Small intestine (tissue), 7 donors: ENCODE measurements around the gene TBC1D16. TPM values are rescaled to one million over a fixed set of nuclear protein-coding genes. Genes with fewer than 3 reads are reported as not detected.

Experiments
- DNase-seq, 2 donors: peaks; one replicate each; pipeline versions ENCODE4 v3.0.0 to v3.0.0-alpha.2; 2013
- FAIRE-seq: peaks from 2 replicates; lab custom pipeline; 2012; peaks lifted over from hg19 to GRCh38; lab: Jason Lieb, UNC
- H3K27ac ChIP-seq, 3 donors: one replicate each; pipeline ENCODE4 v1.5.1; 2013; ENCODE audit warnings: low read length in 2 of 3, mild to moderate bottlenecking in 2 of 3, control low read depth in 1 of 3, inconsistent platforms in 1 of 3, low read depth in 1 of 3, moderate library complexity in 1 of 3
- H3K27me3 ChIP-seq, 3 donors: one replicate each; pipeline ENCODE4 v1.6.1; 2013; ENCODE audit warnings: low read length in 3 of 3, inconsistent platforms in 1 of 3; ENCODE audit not compliant: control insufficient read depth in 3 of 3, insufficient read depth in 3 of 3
- H3K36me3 ChIP-seq, 3 donors: one replicate each; pipeline ENCODE4 v1.6.1; 2013; ENCODE audit warnings: low read length in 3 of 3, inconsistent platforms in 1 of 3, low read depth in 1 of 3, mild to moderate bottlenecking in 1 of 3, moderate library complexity in 1 of 3; ENCODE audit not compliant: control insufficient read depth in 3 of 3, insufficient read depth in 2 of 3
- H3K4me1 ChIP-seq, 3 donors: one replicate each; pipeline ENCODE4 v1.6.1; 2013; ENCODE audit warnings: low read length in 2 of 3, inconsistent platforms in 1 of 3, low read depth in 1 of 3, mild to moderate bottlenecking in 1 of 3, moderate library complexity in 1 of 3; ENCODE audit not compliant: control insufficient read depth in 3 of 3, insufficient read depth in 2 of 3
- H3K4me3 ChIP-seq, 3 donors: one replicate each; pipeline ENCODE4 v1.5.1; 2013; ENCODE audit warnings: low read length in 3 of 3, control low read depth in 1 of 3, inconsistent platforms in 1 of 3, low read depth in 1 of 3, mild to moderate bottlenecking in 1 of 3, moderate library complexity in 1 of 3
- H3K9me3 ChIP-seq, 2 donors: one replicate each; pipeline ENCODE4 v1.6.1; 2013; ENCODE audit warnings: low read depth in 1 of 2, low read length in 1 of 2; ENCODE audit not compliant: control insufficient read depth in 2 of 2, insufficient read depth in 1 of 2
- WGBS, 3 donors: extraction: QIAGEN DNeasy Blood & Tissue Kit; methylation state at CpG; one replicate each; pipeline ENCODE4 v1.1.7; 2013; 5-methylcytosine and 5-hydroxymethylcytosine counted together
- polyA plus RNA-seq, 4 donors: library from polyadenylated mRNA; stranded (reverse) in 3 of 4; unstranded in 1 of 4; fragments of 200-250 nt in 3 of 4; fragments of 120-200 nt in 1 of 4; gene quantifications; one replicate each; pipeline versions ENCODE4 v1.2.1 to v1.2.3, GENCODE V29; 2013
- donor health status: healthy with polysubstance abuse.
- donor health status: control.
- donor health status: control.
- donor health status: Bipolar disorder and iron deficiency.
- donor health status: healthy.

TBC1D16 gene
- polyA plus RNA-seq, 4 donors: 1.6 to 30.6 (median 15.2) TPM

DNA sequence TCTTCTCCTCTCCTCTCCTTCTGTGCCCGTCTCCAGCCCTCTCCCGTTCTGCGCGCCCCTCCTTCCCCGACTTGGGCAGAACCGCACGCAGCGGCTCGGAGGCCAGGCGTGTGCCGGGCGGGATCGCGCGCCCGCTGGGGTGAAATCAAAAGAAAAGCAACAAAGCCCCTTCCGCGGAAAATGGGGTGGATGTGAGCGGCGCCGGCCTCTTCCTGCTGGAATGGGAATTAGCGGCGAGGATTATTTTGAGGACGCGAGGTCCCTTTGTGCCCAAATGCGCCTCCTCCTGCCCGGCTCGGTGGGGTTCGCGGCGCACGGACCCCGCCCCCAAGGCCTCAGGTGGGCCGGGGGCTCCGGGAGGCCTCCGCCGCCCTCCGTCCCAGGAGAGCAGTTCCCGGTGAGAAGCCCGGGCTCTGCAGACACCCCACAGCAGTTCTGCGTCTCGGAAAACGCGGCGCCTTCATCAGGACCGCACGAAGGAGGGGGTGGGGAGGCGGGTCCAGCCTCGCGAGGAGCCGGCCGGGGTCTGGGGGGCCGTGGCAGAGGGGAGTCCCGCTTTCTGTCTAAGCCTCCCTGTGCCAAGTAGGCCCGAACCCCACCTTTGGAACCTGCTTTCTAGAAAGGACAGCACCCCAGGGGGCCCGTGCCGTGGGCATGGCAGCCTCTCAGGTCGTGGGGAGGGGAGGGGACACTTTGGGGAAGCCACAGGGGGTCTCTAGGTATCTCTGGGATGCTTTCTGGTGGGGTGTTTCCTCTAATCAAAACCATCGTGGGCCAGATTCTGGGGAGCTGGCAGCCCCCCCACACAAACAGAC lies 105.4 kb downstream of the TBC1D16 start:
- no peaks in the 10 kb centered on the region for H3K9me3 ChIP-seq
- peak overlapping the region in 2 of 3 donors; percentile 24 to 67 for H3K4me3 ChIP-seq
- DNase-seq: peak in 1 of 2 donors; percentile 61
- WGBS, 3 donors: 1 to 3% (median 2%) methylated on average over 43 to 59 of the region's 59 CpGs
- peaks cover 6 to 86% (median 8%) of the 10 kb centered on the region in 3 donors for H3K4me1 ChIP-seq
- H3K27ac ChIP-seq: peak overlapping the region in 1 of 3 donors; percentile 88
- H3K36me3 ChIP-seq: no peaks in the 10 kb centered on the region
- FAIRE-seq: no peak
- peaks cover 0 to 10% (median 7%) of the 10 kb centered on the region in 3 donors for H3K27me3 ChIP-seq

DNA sequence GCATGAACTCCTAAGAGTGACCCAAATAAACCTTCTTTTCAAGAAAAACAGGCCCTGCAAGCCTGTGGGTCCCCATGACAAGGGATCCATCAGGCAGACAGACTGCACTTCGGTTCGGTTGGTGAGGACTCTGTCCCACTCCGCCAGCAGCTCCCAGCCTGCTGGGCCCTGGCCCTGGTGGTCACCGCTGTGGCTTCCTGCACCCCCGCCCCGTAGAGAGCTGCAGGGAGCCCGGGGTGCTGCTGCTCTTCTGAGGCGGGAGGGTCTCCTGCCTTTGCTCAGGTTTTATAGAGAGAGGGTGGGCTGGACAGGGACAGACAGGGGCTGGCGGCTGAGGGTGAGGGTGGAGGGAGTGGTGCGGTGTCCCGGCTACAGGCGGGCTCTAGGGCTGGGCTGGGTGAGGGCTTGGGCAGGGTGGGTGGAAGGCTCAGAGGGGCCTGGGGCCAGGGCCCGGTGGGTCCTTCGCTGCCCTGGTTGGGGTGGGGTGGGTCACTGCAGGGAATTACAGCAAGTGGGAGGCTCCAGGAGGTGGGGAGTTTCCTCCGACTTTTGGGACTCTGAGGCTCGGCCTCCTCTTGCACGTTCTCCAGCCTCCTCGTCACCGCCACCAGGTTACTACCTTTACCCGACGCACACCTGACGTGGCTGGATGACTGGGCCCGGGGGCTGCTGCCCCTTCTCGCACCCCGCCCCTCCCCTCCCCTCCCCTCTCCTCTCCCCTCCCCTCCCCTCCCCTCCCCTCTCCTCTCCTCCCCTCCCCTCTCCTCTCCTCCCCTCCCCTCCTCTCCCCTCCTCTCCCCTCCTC lies 106.2 kb downstream of the TBC1D16 start:
- DNase-seq (peak in 1 of 2 donors; percentile 69), FAIRE-seq (no peak)
- peak overlapping the region in 1 of 3 donors; percentile 67 for H3K4me3 ChIP-seq
- peaks cover 0 to 10% (median 7%) of the 10 kb centered on the region in 3 donors for H3K27me3 ChIP-seq
- H3K27ac ChIP-seq: peak overlapping the region in 1 of 3 donors; percentile 95
- H3K9me3 ChIP-seq: no peaks in the 10 kb centered on the region
- H3K36me3 ChIP-seq: no peaks in the 10 kb centered on the region
- WGBS, 3 donors: 62 to 63% (median 63%) methylated on average over 23 to 25 of the region's 25 CpGs
- H3K4me1 ChIP-seq: peaks cover 6 to 86% (median 11%) of the 10 kb centered on the region in 3 donors

DNA sequence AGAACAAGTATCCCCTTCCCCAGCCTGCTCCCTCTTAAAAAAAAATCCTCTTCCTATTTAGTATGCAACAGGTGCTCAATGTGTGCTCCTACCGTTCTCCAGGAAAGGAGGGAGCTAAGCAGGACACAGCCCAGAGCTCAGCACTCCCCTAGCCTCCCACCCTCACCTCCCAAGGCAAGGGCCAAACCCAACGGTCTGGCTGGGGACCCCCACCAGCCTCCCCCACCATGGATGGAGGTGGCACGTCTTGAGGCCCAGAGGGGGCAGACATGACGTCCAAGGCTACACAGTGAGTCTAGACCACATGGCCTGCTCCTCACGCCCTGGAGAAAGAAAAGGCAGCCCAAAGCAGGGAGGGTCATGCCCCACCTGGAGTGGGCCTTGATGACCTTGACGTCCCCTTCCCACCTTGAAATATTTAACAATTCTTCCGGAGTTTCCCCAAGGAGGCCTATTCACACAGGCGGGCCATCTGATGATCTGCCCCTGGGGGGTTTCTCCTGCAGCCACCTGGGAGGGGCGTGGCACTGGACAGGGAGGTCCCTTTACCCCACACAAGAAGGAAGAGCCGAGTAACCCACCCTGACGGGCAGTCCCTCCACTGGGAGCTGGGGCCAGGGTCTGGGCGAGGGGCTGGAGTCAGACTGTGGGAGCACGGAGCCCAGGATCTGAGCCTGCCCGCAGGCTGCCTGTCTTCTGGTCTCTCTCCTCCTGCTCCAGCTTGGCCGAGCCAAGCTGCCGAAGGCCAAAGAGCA lies 107.0 kb downstream of the TBC1D16 start:
- Histone ChIP-seq H3K27me3 (peaks cover 0 to 10% (median 7%) of the 10 kb centered on the region in 3 donors), H3K4me1 (peaks cover 6 to 87% (median 10%) of the 10 kb centered on the region in 3 donors), H3K9me3 (no peaks in the 10 kb centered on the region), H3K4me3 (no peak overlapping the region), H3K27ac (peak overlapping the region in 1 of 3 donors; percentile 95), H3K36me3 (no peaks in the 10 kb centered on the region)
- FAIRE-seq (no peak), DNase-seq (peak in 1 of 2 donors; percentile 37)
- whole genome bisulfite sequencing, 3 donors: 77 to 84% (median 81%) methylated on average over 16 of the region's 16 CpGs

DNA sequence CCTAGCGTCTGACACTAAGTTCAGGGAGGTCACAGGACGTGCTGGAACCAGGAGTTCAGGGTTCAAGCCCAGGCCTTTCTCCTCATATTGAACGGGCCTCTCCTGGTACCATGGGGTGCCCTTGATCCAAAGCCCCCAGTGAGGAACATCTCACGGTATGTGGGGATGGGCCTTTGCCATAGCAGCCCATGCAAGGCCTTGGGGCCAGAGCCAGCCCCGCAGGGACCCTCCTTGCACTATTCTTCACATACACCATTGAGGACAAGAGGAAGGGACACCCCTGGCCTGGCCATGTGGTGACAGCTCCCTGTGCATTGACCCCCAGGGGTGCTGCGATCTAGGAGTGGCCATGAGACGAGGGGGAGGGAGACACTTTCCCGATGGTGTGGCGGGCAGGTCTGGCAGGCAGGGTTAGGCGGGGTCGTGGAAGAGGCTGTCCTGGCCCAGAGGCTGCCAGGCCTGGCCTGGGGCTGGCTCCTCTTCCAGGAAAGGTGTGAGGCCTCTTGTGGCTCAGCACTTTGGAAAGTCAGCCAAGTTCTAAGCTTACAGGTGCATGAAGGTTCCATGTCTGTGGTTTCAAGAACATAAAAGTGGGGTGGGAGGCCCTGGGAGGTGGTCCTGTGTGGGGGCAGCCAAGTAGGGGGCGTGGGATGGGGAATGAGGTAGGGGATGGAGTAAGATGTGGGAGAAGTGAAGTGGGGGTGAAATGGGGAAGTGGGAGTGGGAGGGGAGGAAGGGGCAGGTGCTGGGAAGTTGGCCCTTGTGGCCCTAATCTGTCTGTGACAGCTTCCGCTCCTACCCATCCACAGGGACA lies 107.8 kb downstream of the TBC1D16 start:
- Histone ChIP-seq H3K9me3 (no peaks in the 10 kb centered on the region), H3K27ac (peak overlapping the region in 1 of 3 donors; percentile 95), H3K4me3 (no peak overlapping the region), H3K36me3 (no peaks in the 10 kb centered on the region), H3K27me3 (peaks cover 0 to 10% (median 7%) of the 10 kb centered on the region in 3 donors), H3K4me1 (peaks cover 6 to 86% (median 7%) of the 10 kb centered on the region in 3 donors)
- peak in 1 of 2 donors; percentile 36 for DNase-seq
- no peak for FAIRE-seq
- WGBS, 3 donors: 49 to 66% (median 49%) methylated on average over 13 of the region's 13 CpGs

DNA sequence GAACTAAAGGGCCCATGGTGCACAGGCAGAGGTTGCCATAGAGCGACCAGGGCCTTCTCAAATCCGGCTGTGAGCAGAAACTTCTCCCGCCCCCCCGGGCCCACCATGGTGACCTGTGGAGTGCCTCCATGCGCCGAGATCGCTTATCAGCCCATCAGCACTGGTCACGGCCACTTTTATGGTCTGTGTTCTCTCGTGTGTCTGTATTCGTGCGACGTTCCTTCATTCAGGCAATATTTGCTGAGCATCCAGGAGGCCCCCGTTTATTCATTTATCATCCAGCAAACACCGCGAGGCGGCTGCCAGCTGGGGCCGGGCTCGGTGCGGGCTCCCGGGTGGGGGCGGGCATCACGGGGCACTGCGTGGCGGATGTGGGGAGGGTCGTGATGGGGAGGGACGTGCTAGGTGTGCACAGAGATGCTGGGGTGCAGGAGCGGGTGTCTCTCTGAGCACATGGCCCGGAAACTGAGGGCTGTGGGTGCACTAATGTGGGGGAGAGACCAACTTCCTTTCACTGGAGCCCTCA lies 108.5 kb downstream of the TBC1D16 start:
- WGBS, 3 donors: 22 to 62% (median 31%) methylated on average over 26 to 28 of the region's 28 CpGs
- peak overlapping the region in 2 of 3 donors; percentile 50 to 95 for H3K27ac ChIP-seq
- H3K36me3 ChIP-seq: no peaks in the 10 kb centered on the region
- no peak overlapping the region for H3K4me3 ChIP-seq
- peaks cover 0 to 10% (median 7%) of the 10 kb centered on the region in 3 donors for H3K27me3 ChIP-seq
- FAIRE-seq (no peak), DNase-seq (peak in 1 of 2 donors; percentile 84)
- H3K9me3 ChIP-seq: no peaks in the 10 kb centered on the region
- peaks cover 7 to 86% (median 8%) of the 10 kb centered on the region in 3 donors for H3K4me1 ChIP-seq

DNA sequence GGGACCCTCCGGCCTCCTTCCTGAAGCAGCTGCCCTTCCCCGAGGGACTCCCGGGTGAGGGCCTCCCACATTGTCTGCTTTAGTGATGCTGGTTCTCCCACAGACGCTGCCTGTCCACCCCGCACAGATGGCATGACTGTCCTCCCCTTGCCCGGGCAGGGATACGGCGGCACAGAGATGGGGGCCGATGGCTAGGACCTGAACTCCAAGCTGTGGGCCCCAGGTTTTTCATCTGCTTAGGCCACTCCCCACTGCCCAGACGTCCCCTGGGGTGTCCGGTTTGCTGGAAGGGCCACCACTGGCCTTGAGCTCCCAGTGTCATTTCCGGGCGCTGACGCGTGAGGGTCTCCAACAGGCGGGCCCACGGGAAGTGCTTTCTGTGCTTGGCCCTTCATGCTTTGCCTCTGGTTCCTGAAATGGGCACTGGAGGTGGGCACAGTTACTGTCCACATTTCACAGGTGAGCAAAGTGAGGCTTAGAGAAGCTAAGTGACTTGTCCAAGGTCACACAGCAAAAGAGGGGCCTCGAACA lies 109.0 kb downstream of the TBC1D16 start:
- DNase-seq (no peak), FAIRE-seq (no peak)
- H3K27ac ChIP-seq: peak overlapping the region; percentile 8 to 95 (median 61)
- no peak overlapping the region for H3K4me3 ChIP-seq
- no peaks in the 10 kb centered on the region for H3K36me3 ChIP-seq
- 46 to 72% (median 59%) methylated on average over 18 of the region's 18 CpGs for WGBS, 3 donors
- H3K4me1 ChIP-seq: peaks cover 4 to 86% (median 8%) of the 10 kb centered on the region in 3 donors
- H3K27me3 ChIP-seq: peaks cover 0 to 10% (median 7%) of the 10 kb centered on the region in 3 donors
- H3K9me3 ChIP-seq: no peaks in the 10 kb centered on the region

DNA sequence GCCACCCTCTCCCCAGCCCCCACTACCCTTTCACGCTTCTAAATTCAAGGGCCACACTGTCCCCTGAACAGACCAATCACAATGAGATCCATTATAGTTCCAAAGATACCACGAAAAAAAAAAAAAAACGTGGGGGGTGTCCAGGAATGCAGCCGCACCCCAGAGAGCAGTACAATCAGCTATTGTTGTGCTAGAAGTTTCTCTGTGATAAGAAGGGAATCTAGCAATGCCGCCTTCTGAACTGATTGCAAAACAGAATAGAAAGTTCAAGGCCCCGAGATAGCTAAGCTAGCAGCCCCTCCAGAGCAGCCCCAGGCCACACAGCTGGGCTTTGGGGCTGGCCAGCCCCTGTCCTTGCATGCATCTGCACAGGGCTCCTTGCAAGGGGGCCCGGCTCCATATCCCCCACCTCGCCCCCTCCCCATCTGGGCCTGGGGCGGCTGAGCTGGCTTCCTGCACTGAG lies 109.5 kb downstream of the TBC1D16 start:
- WGBS, 3 donors: 9 to 48% (median 35%) methylated on average over 9 of the region's 9 CpGs

More for the DNA sequence above, 109.5 kb downstream of the TBC1D16 start:
- Histone ChIP-seq H3K27ac (peak overlapping the region; percentile 8 to 95 (median 95)), H3K9me3 (no peaks in the 10 kb centered on the region), H3K4me3 (no peak overlapping the region), H3K27me3 (peaks cover 0 to 10% (median 7%) of the 10 kb centered on the region in 3 donors), H3K36me3 (no peaks in the 10 kb centered on the region), H3K4me1 (peaks cover 3 to 86% (median 6%) of the 10 kb centered on the region in 3 donors)
- FAIRE-seq (no peak), DNase-seq (peak; percentile 71 to 87)
